ENCODE results near the gene MEGF11.

Gene MEGF11

DNA sequence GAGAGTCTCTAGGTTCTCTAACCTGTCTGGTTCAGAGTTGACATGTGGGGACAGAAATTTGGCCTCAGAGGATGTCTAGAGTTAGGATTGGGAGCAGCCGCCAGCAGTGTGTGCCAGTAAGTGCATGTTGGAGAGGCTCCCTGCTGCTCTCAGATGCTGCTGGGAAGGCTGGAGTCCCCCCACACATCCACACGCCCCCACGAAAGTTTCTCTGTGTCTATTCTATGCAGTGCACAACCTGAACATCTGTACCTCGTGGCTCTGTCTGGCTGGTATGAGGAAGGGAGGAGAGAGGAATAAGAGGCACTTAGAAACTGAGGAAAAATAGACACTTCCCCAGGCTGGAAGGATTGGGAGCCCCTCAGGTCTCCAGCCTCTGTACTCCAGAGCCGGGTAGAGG is 252.5 kb downstream of the MEGF11 start:
- H3K9me3 ChIP-seq (ENCODE audit: control insufficient read depth, low read length), result no peaks in the 10 kb centered on the region
- WGBS, 2 experiments (ENCODE audit: insufficient coverage in 2 of 2), result 62% methylated on average over 2 of the region's 5 CpGs; no CpG with 5 or more reads in 1 of the 2 experiments
- no peak overlapping the region for H3K4me3 ChIP-seq (ENCODE audit: extremely low read depth, insufficient read depth, low read length, poor library complexity, severe bottlenecking)
- H3K27ac ChIP-seq (ENCODE audit: low read depth, low read length, severe bottlenecking), result no peak overlapping the region
- no peaks in the 10 kb centered on the region for H3K36me3 ChIP-seq (ENCODE audit: control insufficient read depth, insufficient read depth, low read length)
- H3K4me1 ChIP-seq (ENCODE audit: control insufficient read depth, insufficient read depth, low read length, poor library complexity, severe bottlenecking), result no peaks in the 10 kb centered on the region

GRCh38 chr15:65998486-65998885 is 255.1 kb downstream of the MEGF11 start:
- H3K4me1 ChIP-seq (ENCODE audit: control insufficient read depth, insufficient read depth, low read length, poor library complexity, severe bottlenecking), result no peaks in the 10 kb centered on the region
- H3K4me3 ChIP-seq (ENCODE audit: extremely low read depth, insufficient read depth, low read length, poor library complexity, severe bottlenecking), result no peak overlapping the region
- WGBS, 2 experiments (ENCODE audit: insufficient coverage in 2 of 2), result 75 to 77% methylated on average over 8 to 9 of the region's 9 CpGs
- H3K36me3 ChIP-seq (ENCODE audit: control insufficient read depth, insufficient read depth, low read length), result no peaks in the 10 kb centered on the region
- H3K27ac ChIP-seq (ENCODE audit: low read depth, low read length, severe bottlenecking), result no peak overlapping the region
- H3K9me3 ChIP-seq (ENCODE audit: control insufficient read depth, low read length), result no peaks in the 10 kb centered on the region

- H3K4me1 ChIP-seq (ENCODE audit: control insufficient read depth, insufficient read depth, low read length, poor library complexity, severe bottlenecking), result no peaks in the 10 kb centered on the region
- H3K9me3 ChIP-seq (ENCODE audit: control insufficient read depth, low read length), result no peaks in the 10 kb centered on the region
- no peaks in the 10 kb centered on the region for H3K36me3 ChIP-seq (ENCODE audit: control insufficient read depth, insufficient read depth, low read length)
- no peak overlapping the region for H3K4me3 ChIP-seq (ENCODE audit: extremely low read depth, insufficient read depth, low read length, poor library complexity, severe bottlenecking)
- 82 to 100% methylated on average over 1 to 5 of the region's 5 CpGs for WGBS, 2 experiments (ENCODE audit: insufficient coverage in 2 of 2)
- no peak overlapping the region for H3K27ac ChIP-seq (ENCODE audit: low read depth, low read length, severe bottlenecking)
Measured at GRCh38 chr15:65996901-65997300, 256.6 kb downstream of the MEGF11 start.

DNA sequence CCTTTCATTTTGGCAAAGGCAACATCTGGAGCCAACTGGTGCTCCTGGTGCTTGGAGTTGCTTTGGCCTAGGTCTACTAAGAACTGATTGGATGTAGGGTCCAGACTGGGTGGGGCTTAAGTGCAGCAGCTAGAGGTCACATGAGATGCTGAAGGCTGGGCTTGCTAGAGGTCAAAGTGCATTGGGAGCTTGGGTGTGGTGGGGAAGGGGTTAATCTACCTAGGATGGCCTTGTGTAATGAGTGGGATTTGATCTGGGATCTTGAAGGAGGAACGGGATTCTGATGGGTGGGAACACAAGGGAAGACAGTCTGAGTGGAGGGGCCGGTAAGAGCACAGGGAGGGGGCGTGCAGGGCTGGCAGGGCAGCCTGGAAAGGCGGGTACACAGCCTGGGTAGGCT is 258.7 kb downstream of the MEGF11 start:
- WGBS, 2 experiments (ENCODE audit: insufficient coverage in 2 of 2), result 71 to 89% methylated on average over 2 to 3 of the region's 4 CpGs
- H3K4me3 ChIP-seq (ENCODE audit: extremely low read depth, insufficient read depth, low read length, poor library complexity, severe bottlenecking), result no peak overlapping the region
- no peaks in the 10 kb centered on the region for H3K4me1 ChIP-seq (ENCODE audit: control insufficient read depth, insufficient read depth, low read length, poor library complexity, severe bottlenecking)
- no peak overlapping the region for H3K27ac ChIP-seq (ENCODE audit: low read depth, low read length, severe bottlenecking)
- no peaks in the 10 kb centered on the region for H3K36me3 ChIP-seq (ENCODE audit: control insufficient read depth, insufficient read depth, low read length)
- no peaks in the 10 kb centered on the region for H3K9me3 ChIP-seq (ENCODE audit: control insufficient read depth, low read length)

DNA sequence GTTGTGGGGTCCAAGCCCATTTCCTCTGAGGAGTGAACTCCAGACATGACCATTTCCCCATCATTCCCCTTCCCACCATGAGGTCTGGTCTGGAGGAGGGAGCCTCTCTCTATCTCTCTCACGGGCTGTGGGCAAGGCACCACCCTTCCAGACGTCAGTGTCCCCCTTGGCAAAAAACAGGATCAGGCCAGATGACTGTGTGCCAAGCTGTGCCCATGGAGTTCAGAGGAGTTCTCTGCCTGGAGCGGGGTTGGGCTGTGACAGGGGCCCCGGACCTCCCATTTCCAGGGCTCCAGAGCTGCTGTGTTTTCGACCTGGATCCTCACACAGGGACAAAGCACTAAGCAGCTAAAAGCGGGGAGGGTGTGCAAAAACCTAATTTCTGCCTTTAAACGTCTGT is 259.8 kb downstream of the MEGF11 start:
- no peaks in the 10 kb centered on the region for H3K4me1 ChIP-seq (ENCODE audit: control insufficient read depth, insufficient read depth, low read length, poor library complexity, severe bottlenecking)
- no peaks in the 10 kb centered on the region for H3K9me3 ChIP-seq (ENCODE audit: control insufficient read depth, low read length)
- H3K36me3 ChIP-seq (ENCODE audit: control insufficient read depth, insufficient read depth, low read length), result no peaks in the 10 kb centered on the region
- no peak overlapping the region for H3K4me3 ChIP-seq (ENCODE audit: extremely low read depth, insufficient read depth, low read length, poor library complexity, severe bottlenecking)
- H3K27ac ChIP-seq (ENCODE audit: low read depth, low read length, severe bottlenecking), result no peak overlapping the region
- 89 to 92% methylated on average over 7 of the region's 7 CpGs for WGBS, 2 experiments (ENCODE audit: insufficient coverage in 2 of 2)

DNA sequence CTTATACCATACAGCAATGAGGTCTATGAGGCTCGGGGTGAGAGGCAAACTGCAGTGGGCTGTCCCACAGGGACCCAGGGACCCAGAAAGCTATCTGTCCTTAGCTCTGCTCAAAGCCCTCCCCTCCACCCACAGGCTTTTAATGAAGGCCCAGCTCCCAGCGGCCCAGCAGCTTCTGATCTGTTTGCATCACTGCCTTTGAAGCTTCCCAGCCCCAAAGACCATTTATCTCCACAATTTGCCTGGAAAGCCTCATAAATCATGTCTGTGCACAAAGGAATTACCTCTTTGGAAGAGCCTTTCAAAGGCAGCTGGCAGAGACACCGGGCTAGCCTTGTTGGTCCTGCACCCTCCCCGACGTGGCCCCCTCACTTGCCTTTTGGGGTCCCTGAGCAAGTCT is 260.3 kb downstream of the MEGF11 start:
- Histone ChIP-seq H3K9me3 (ENCODE audit: control insufficient read depth, low read length) (no peaks in the 10 kb centered on the region), H3K27ac (ENCODE audit: low read depth, low read length, severe bottlenecking) (no peak overlapping the region), H3K4me1 (ENCODE audit: control insufficient read depth, insufficient read depth, low read length, poor library complexity, severe bottlenecking) (no peaks in the 10 kb centered on the region), H3K36me3 (ENCODE audit: control insufficient read depth, insufficient read depth, low read length) (no peaks in the 10 kb centered on the region), H3K4me3 (ENCODE audit: extremely low read depth, insufficient read depth, low read length, poor library complexity, severe bottlenecking) (no peak overlapping the region)
- WGBS, 2 experiments (ENCODE audit: insufficient coverage in 2 of 2), result 77% methylated on average over 5 of the region's 5 CpGs; no CpG with 5 or more reads in 1 of the 2 experiments

- no peak overlapping the region for H3K4me3 ChIP-seq (ENCODE audit: extremely low read depth, insufficient read depth, low read length, poor library complexity, severe bottlenecking)
- H3K9me3 ChIP-seq (ENCODE audit: control insufficient read depth, low read length), result no peaks in the 10 kb centered on the region
- H3K4me1 ChIP-seq (ENCODE audit: control insufficient read depth, insufficient read depth, low read length, poor library complexity, severe bottlenecking), result no peaks in the 10 kb centered on the region
- no peak overlapping the region for H3K27ac ChIP-seq (ENCODE audit: low read depth, low read length, severe bottlenecking)
- no peaks in the 10 kb centered on the region for H3K36me3 ChIP-seq (ENCODE audit: control insufficient read depth, insufficient read depth, low read length)
- 71 to 74% methylated on average over 5 to 7 of the region's 10 CpGs for WGBS, 2 experiments (ENCODE audit: insufficient coverage in 2 of 2)
Measured at GRCh38 chr15:65991721-65992483, 261.6 kb downstream of the MEGF11 start.

GRCh38 chr15:65990298-65990981 is 263.1 kb downstream of the MEGF11 start:
- no peaks in the 10 kb centered on the region for H3K36me3 ChIP-seq (ENCODE audit: control insufficient read depth, insufficient read depth, low read length)
- no peaks in the 10 kb centered on the region for H3K4me1 ChIP-seq (ENCODE audit: control insufficient read depth, insufficient read depth, low read length, poor library complexity, severe bottlenecking)
- H3K9me3 ChIP-seq (ENCODE audit: control insufficient read depth, low read length), result no peaks in the 10 kb centered on the region
- 100% methylated on average over 1 to 2 of the region's 5 CpGs for WGBS, 2 experiments (ENCODE audit: insufficient coverage in 2 of 2)
- H3K4me3 ChIP-seq (ENCODE audit: extremely low read depth, insufficient read depth, low read length, poor library complexity, severe bottlenecking), result no peak overlapping the region
- H3K27ac ChIP-seq (ENCODE audit: low read depth, low read length, severe bottlenecking), result no peak overlapping the region

GRCh38 chr15:65987100-65987499 is 266.4 kb downstream of the MEGF11 start:
- Histone ChIP-seq H3K27ac (ENCODE audit: low read depth, low read length, severe bottlenecking) (no peak overlapping the region), H3K4me3 (ENCODE audit: extremely low read depth, insufficient read depth, low read length, poor library complexity, severe bottlenecking) (no peak overlapping the region), H3K36me3 (ENCODE audit: control insufficient read depth, insufficient read depth, low read length) (no peaks in the 10 kb centered on the region), H3K4me1 (ENCODE audit: control insufficient read depth, insufficient read depth, low read length, poor library complexity, severe bottlenecking) (no peaks in the 10 kb centered on the region), H3K9me3 (ENCODE audit: control insufficient read depth, low read length) (no peaks in the 10 kb centered on the region)
- WGBS, 2 experiments (ENCODE audit: insufficient coverage in 2 of 2), result 90% methylated on average over 2 of the region's 5 CpGs

DNA sequence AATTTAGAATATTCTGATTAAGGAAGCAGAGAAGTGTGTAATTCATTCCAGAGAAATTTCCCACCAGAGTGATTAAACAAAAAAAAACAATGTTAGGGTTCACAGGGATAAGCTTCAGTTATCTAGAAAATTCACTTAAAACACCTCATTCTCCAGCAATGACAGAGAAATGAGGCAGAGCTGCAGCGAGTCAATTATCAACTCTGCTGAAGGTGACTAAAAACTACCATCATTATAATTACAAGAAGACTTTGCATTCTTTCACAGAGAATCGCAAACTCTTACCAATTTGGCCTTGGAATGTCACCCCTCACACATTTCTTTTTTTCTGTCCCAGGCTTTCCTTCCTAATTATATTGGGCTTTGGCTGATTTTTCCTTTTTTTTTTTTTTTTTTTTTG is 267.1 kb downstream of the MEGF11 start:
- 47 to 58% methylated on average over 2 of the region's 2 CpGs for WGBS, 2 experiments (ENCODE audit: insufficient coverage in 2 of 2)
- H3K4me3 ChIP-seq (ENCODE audit: extremely low read depth, insufficient read depth, low read length, poor library complexity, severe bottlenecking), result no peak overlapping the region
- H3K9me3 ChIP-seq (ENCODE audit: control insufficient read depth, low read length), result no peaks in the 10 kb centered on the region
- no peaks in the 10 kb centered on the region for H3K4me1 ChIP-seq (ENCODE audit: control insufficient read depth, insufficient read depth, low read length, poor library complexity, severe bottlenecking)
- no peaks in the 10 kb centered on the region for H3K36me3 ChIP-seq (ENCODE audit: control insufficient read depth, insufficient read depth, low read length)
- no peak overlapping the region for H3K27ac ChIP-seq (ENCODE audit: low read depth, low read length, severe bottlenecking)

- no peak overlapping the region for H3K27ac ChIP-seq (ENCODE audit: low read depth, low read length, severe bottlenecking)
- H3K9me3 ChIP-seq (ENCODE audit: control insufficient read depth, low read length), result no peaks in the 10 kb centered on the region
- no peak overlapping the region for H3K4me3 ChIP-seq (ENCODE audit: extremely low read depth, insufficient read depth, low read length, poor library complexity, severe bottlenecking)
- no peaks in the 10 kb centered on the region for H3K4me1 ChIP-seq (ENCODE audit: control insufficient read depth, insufficient read depth, low read length, poor library complexity, severe bottlenecking)
- H3K36me3 ChIP-seq (ENCODE audit: control insufficient read depth, insufficient read depth, low read length), result no peaks in the 10 kb centered on the region
- 89 to 94% methylated on average over 2 to 5 of the region's 5 CpGs for WGBS, 2 experiments (ENCODE audit: insufficient coverage in 2 of 2)
Measured at GRCh38 chr15:65985387-65985786, 268.2 kb downstream of the MEGF11 start.

All from mesodermal cell (in vitro differentiated cells).